SK-N-SH treated with all-trans-retinoic acid at 6 μM for 48 hours (cell line): ENCODE measurements around the gene CPLX1.
"Not testable (repeated sequence)": the region's sequence is repeated elsewhere in the genome, so short reads cannot be mapped to it uniquely, and the experiment has no call there.

ENCODE experiments used
- ATAC-seq: fragments of 200-7000 bp; cut with Tn5 transposase; 3 replicates; pipeline ENCODE4 v1.9.1; 2020; ENCODE audit warnings: mild to moderate bottlenecking, moderate library complexity
- ARNTL ChIP-seq: fragments of 450-650 bp; formaldehyde crosslinking; IDR thresholded peaks from 2 replicates; pipeline ENCODE4 v1.5.0; 2020; ENCODE audit warnings: low read depth, mild to moderate bottlenecking, moderate library complexity, borderline replicate concordance
- BACH2 ChIP-seq: fragments of 250-450 bp; sonication (Bioruptor Pico); IDR thresholded peaks from 2 replicates; pipeline ENCODE4 v1.9.0; 2021; ENCODE audit warnings: mild to moderate bottlenecking, borderline replicate concordance
- CSDC2 ChIP-seq: fragments of 250-450 bp; sonication (Bioruptor Pico); IDR thresholded peaks from 2 replicates; pipeline ENCODE4 v1.5.0; 2020; ENCODE audit warnings: mild to moderate bottlenecking, moderate library complexity
- GLIS3 ChIP-seq: fragments of 250-450 bp; sonication (Bioruptor Pico); IDR thresholded peaks from 2 replicates; pipeline ENCODE4 v1.5.0; 2020; ENCODE audit warnings: mild to moderate bottlenecking, moderate library complexity
- ISL1 ChIP-seq: fragments of 250-450 bp; sonication (Bioruptor Pico); IDR thresholded peaks from 2 replicates; pipeline ENCODE4 v2.1.2; 2022; ENCODE audit warnings: mild to moderate bottlenecking, moderate library complexity
- OSR1 ChIP-seq: fragments of 250-450 bp; sonication (Bioruptor Pico); IDR thresholded peaks from 2 replicates; pipeline ENCODE4 v1.8.0; 2022; ENCODE audit warnings: moderate library complexity, mild to moderate bottlenecking, inconsistent platforms
- PPARA ChIP-seq: fragments of 250-450 bp; sonication (Bioruptor Pico); IDR thresholded peaks from 2 replicates; pipeline ENCODE4 v1.5.0; 2020; ENCODE audit warnings: mild to moderate bottlenecking, borderline replicate concordance
- RARB ChIP-seq: fragments of 250-450 bp; sonication (Bioruptor Pico); IDR thresholded peaks from 2 replicates; pipeline ENCODE4 v1.8.0; 2021; ENCODE audit warnings: mild to moderate bottlenecking, moderate library complexity
- SNAI2 ChIP-seq: fragments of 250-450 bp; sonication (Bioruptor Pico); IDR thresholded peaks from 2 replicates; pipeline ENCODE4 v1.5.0; 2020; ENCODE audit warnings: mild to moderate bottlenecking, moderate library complexity
- TCF4 ChIP-seq: fragments of 250-450 bp; sonication (Bioruptor Pico); IDR thresholded peaks from 2 replicates; pipeline ENCODE4 v1.8.0; 2021; ENCODE audit warnings: mild to moderate bottlenecking, moderate library complexity, borderline replicate concordance
- TOX ChIP-seq: fragments of 250-450 bp; sonication (Bioruptor Pico); IDR thresholded peaks from 2 replicates; pipeline ENCODE4 v1.8.0; 2021; ENCODE audit warnings: mild to moderate bottlenecking, moderate library complexity, borderline replicate concordance
- ZFP3 ChIP-seq: fragments of 250-450 bp; sonication (Bioruptor Pico); IDR thresholded peaks from 2 replicates; pipeline ENCODE4 v1.5.0; 2020; ENCODE audit warnings: mild to moderate bottlenecking, moderate library complexity
- ZFP30 ChIP-seq: fragments of 450-650 bp; formaldehyde crosslinking; IDR thresholded peaks from 2 replicates; pipeline ENCODE4 v1.5.0; 2022; ENCODE audit warnings: mild to moderate bottlenecking, moderate library complexity
- ZNF565 ChIP-seq: fragments of 450-650 bp; formaldehyde crosslinking; conservative IDR thresholded peaks from 2 replicates; pipeline ENCODE4 v1.5.0; 2020; ENCODE audit warnings: low read depth, mild to moderate bottlenecking, moderate library complexity
- ZNF70 ChIP-seq: fragments of 450-650 bp; formaldehyde crosslinking; IDR thresholded peaks from 2 replicates; pipeline ENCODE4 v1.5.0; 2020; ENCODE audit warnings: mild to moderate bottlenecking, moderate library complexity
- ZNF8 ChIP-seq: fragments of 450-650 bp; formaldehyde crosslinking; IDR thresholded peaks from 2 replicates; pipeline ENCODE4 v1.5.0; 2020; ENCODE audit warnings: mild to moderate bottlenecking, moderate library complexity
- TF ChIP-seq, protein P1 (sequence below): fragments of 250-450 bp; sonication (Bioruptor Pico); IDR thresholded peaks from 2 replicates; pipeline ENCODE4 v1.8.0; 2020; ENCODE audit warnings: mild to moderate bottlenecking, moderate library complexity, borderline replicate concordance
- TF ChIP-seq, protein P2 (sequence below): fragments of 250-450 bp; sonication (Bioruptor Pico); IDR thresholded peaks from 2 replicates; pipeline ENCODE4 v1.5.0; 2020; ENCODE audit warnings: mild to moderate bottlenecking, moderate library complexity
- TF ChIP-seq, protein P3 (sequence below): fragments of 250-450 bp; sonication (Bioruptor Pico); IDR thresholded peaks from 2 replicates; pipeline ENCODE4 v1.8.0; 2021; ENCODE audit warnings: low read depth, mild to moderate bottlenecking, moderate library complexity, borderline replicate concordance
- TF ChIP-seq, protein P4 (sequence below): fragments of 250-450 bp; sonication (Bioruptor Pico); IDR thresholded peaks from 2 replicates; pipeline ENCODE4 v1.5.1; 2020; ENCODE audit warnings: low read depth, mild to moderate bottlenecking, moderate library complexity
- TF ChIP-seq, protein P5 (sequence below): fragments of 250-450 bp; sonication (Bioruptor Pico); IDR thresholded peaks from 2 replicates; pipeline ENCODE4 v1.5.1; 2021; ENCODE audit warnings: mild to moderate bottlenecking, moderate library complexity

The CPLX1 gene

DNA sequence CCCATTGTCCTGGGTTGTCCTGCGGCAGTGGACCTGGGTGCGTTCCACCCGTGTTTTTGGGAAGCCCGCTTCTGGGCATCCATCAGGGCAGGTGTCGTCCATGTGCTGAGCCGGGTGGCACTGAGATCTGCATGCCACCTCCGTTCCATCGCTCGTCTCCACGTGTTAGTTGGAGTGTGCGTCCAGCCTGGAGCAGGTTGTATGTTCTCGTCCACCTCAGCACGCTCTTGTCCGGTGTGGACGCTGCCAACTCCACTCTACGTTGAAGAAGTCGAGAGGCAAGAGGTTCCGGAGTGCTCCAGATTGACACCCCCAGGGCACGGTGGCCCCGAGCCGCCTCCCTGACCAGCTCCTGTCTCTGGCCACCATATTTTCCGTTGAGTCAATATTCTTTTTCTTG is 86.4 kb downstream of the CPLX1 start:
- no peak for TF ChIP-seq GLIS3 (CRISPR knock-in tag)
- TF ChIP-seq ZNF8 (CRISPR knock-in tag), result no peak
- TF ChIP-seq BACH2 (CRISPR knock-in tag), result no peak
- TF ChIP-seq CSDC2 (CRISPR knock-in tag), result no peak
- TF ChIP-seq, protein P1, sequence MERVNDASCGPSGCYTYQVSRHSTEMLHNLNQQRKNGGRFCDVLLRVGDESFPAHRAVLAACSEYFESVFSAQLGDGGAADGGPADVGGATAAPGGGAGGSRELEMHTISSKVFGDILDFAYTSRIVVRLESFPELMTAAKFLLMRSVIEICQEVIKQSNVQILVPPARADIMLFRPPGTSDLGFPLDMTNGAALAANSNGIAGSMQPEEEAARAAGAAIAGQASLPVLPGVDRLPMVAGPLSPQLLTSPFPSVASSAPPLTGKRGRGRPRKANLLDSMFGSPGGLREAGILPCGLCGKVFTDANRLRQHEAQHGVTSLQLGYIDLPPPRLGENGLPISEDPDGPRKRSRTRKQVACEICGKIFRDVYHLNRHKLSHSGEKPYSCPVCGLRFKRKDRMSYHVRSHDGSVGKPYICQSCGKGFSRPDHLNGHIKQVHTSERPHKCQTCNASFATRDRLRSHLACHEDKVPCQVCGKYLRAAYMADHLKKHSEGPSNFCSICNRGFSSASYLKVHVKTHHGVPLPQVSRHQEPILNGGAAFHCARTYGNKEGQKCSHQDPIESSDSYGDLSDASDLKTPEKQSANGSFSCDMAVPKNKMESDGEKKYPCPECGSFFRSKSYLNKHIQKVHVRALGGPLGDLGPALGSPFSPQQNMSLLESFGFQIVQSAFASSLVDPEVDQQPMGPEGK (CRISPR knock-in tag), result no peak
- TF ChIP-seq TOX, result no peak
- TF ChIP-seq, protein P2, sequence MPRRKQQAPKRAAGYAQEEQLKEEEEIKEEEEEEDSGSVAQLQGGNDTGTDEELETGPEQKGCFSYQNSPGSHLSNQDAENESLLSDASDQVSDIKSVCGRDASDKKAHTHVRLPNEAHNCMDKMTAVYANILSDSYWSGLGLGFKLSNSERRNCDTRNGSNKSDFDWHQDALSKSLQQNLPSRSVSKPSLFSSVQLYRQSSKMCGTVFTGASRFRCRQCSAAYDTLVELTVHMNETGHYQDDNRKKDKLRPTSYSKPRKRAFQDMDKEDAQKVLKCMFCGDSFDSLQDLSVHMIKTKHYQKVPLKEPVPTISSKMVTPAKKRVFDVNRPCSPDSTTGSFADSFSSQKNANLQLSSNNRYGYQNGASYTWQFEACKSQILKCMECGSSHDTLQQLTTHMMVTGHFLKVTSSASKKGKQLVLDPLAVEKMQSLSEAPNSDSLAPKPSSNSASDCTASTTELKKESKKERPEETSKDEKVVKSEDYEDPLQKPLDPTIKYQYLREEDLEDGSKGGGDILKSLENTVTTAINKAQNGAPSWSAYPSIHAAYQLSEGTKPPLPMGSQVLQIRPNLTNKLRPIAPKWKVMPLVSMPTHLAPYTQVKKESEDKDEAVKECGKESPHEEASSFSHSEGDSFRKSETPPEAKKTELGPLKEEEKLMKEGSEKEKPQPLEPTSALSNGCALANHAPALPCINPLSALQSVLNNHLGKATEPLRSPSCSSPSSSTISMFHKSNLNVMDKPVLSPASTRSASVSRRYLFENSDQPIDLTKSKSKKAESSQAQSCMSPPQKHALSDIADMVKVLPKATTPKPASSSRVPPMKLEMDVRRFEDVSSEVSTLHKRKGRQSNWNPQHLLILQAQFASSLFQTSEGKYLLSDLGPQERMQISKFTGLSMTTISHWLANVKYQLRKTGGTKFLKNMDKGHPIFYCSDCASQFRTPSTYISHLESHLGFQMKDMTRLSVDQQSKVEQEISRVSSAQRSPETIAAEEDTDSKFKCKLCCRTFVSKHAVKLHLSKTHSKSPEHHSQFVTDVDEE, result no peak
- TF ChIP-seq PPARA (CRISPR knock-in tag), result no peak
- TF ChIP-seq, protein P3, sequence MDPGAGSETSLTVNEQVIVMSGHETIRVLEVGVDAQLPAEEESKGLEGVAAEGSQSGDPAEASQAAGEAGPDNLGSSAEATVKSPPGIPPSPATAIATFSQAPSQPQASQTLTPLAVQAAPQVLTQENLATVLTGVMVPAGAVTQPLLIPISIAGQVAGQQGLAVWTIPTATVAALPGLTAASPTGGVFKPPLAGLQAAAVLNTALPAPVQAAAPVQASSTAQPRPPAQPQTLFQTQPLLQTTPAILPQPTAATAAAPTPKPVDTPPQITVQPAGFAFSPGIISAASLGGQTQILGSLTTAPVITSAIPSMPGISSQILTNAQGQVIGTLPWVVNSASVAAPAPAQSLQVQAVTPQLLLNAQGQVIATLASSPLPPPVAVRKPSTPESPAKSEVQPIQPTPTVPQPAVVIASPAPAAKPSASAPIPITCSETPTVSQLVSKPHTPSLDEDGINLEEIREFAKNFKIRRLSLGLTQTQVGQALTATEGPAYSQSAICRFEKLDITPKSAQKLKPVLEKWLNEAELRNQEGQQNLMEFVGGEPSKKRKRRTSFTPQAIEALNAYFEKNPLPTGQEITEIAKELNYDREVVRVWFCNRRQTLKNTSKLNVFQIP (CRISPR knock-in tag), result no peak
- no peak for TF ChIP-seq RARB (CRISPR knock-in tag)
- TF ChIP-seq, protein P4, sequence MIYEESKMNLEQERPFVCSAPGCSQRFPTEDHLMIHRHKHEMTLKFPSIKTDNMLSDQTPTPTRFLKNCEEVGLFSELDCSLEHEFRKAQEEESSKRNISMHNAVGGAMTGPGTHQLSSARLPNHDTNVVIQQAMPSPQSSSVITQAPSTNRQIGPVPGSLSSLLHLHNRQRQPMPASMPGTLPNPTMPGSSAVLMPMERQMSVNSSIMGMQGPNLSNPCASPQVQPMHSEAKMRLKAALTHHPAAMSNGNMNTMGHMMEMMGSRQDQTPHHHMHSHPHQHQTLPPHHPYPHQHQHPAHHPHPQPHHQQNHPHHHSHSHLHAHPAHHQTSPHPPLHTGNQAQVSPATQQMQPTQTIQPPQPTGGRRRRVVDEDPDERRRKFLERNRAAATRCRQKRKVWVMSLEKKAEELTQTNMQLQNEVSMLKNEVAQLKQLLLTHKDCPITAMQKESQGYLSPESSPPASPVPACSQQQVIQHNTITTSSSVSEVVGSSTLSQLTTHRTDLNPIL (CRISPR knock-in tag), result no peak
- TF ChIP-seq ZFP30 (CRISPR knock-in tag), result no peak
- TF ChIP-seq ZNF70, result no peak
- TF ChIP-seq SNAI2 (CRISPR knock-in tag), result no peak
- TF ChIP-seq ZFP3 (CRISPR knock-in tag), result no peak
- TF ChIP-seq, protein P5, sequence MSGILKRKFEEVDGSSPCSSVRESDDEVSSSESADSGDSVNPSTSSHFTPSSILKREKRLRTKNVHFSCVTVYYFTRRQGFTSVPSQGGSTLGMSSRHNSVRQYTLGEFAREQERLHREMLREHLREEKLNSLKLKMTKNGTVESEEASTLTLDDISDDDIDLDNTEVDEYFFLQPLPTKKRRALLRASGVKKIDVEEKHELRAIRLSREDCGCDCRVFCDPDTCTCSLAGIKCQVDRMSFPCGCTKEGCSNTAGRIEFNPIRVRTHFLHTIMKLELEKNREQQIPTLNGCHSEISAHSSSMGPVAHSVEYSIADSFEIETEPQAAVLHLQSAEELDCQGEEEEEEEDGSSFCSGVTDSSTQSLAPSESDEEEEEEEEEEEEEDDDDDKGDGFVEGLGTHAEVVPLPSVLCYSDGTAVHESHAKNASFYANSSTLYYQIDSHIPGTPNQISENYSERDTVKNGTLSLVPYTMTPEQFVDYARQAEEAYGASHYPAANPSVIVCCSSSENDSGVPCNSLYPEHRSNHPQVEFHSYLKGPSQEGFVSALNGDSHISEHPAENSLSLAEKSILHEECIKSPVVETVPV (CRISPR knock-in tag), result no peak
- TF ChIP-seq ARNTL (CRISPR knock-in tag), result no peak
- no peak for TF ChIP-seq ISL1 (CRISPR knock-in tag)
- TF ChIP-seq ZNF565 (CRISPR knock-in tag), result no peak
- no peak for TF ChIP-seq OSR1 (CRISPR knock-in tag)
- TF ChIP-seq, all 23 proteins: peak for 0
- ATAC-seq, result no peak

DNA sequence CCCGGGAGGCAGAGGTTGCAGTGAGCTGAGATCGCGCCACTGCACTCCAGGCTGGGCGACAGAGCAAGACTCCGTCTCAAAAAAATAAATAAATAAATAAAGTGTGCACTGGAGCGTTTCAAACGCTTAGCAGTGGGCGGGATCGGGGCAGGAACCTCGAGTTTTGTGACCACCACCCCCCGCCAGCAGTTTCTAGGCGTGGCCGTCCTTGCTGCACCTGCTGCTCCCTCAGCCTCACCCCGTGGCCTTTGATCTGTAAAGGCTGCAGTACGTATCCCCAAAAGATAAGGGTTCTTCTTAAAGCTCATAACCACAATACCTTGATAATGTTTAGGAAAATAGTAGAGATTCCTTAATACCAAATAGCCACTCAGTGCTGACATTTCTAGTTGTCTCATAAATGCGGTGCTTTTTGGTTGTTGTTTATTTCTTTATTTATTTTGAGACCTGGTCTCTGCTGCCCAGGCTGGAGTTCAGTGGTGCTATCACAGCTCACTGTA is 87.1 kb downstream of the CPLX1 start:
- TF ChIP-seq SNAI2 (CRISPR knock-in tag), result no peak
- no peak for TF ChIP-seq BACH2 (CRISPR knock-in tag)
- TF ChIP-seq ARNTL (CRISPR knock-in tag), result no peak
- no peak for TF ChIP-seq TCF4 (CRISPR knock-in tag)

DNA sequence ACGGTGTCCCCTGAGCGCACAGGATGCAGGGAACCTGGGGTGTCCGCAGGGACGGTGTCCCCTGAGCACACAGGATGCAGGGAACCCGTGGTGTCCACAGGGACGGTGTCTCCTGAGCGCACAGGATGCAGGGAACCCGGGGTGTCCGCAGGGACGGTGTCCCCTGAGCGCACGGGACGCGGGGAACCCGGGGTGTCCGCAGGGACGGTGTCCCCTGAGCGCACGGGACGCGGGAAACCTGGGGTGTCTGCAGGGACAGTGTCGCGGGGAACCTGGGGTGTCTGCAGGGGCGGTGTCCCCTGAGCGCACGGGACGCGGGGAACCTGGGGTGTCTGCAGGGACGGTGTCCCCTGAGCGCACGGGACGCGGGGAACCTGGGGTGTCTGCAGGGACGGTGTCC is 89.4 kb downstream of the CPLX1 start:
- not testable (repeated sequence) for ATAC-seq

More for the DNA sequence above, 87.1 kb downstream of the CPLX1 start:
- ATAC-seq, result no peak
